ENCODE measurements around the gene ERAP2. TPM values are rescaled to one million over a fixed set of nuclear protein-coding genes. Genes with fewer than 3 reads are reported as not detected.

Gene ERAP2
- total RNA-seq, 1 donor from 2014 or later: not detected

- Mint-ChIP-seq H3K9me3 (ENCODE audit: unreplicated experiment) (no peaks in the 10 kb centered on the region), H3K36me3 (ENCODE audit: unreplicated experiment) (no peaks in the 10 kb centered on the region), H3K4me3 (ENCODE audit: unreplicated experiment) (no peak overlapping the region), H3K4me1 (ENCODE audit: low read depth, unreplicated experiment) (peaks cover 2% of the 10 kb centered on the region), H3K27me3 (ENCODE audit: unreplicated experiment) (peaks cover 3% of the 10 kb centered on the region), H3K27ac (ENCODE audit: unreplicated experiment) (no peak overlapping the region)
- DNase-seq: no peak
- no peak for TF ChIP-seq CTCF (IDR thresholded peaks at IDR 0.05; ENCODE audit: partially characterized antibody, unreplicated experiment)
Measured at GRCh38 chr5:96920744-96921355, 44.5 kb downstream of the ERAP2 start.

GRCh38 chr5:96922499-96923244 is 46.4 kb downstream of the ERAP2 start:
- Mint-ChIP-seq H3K27ac (ENCODE audit: unreplicated experiment) (no peak overlapping the region), H3K4me3 (ENCODE audit: unreplicated experiment) (no peak overlapping the region), H3K36me3 (ENCODE audit: unreplicated experiment) (no peaks in the 10 kb centered on the region), H3K27me3 (ENCODE audit: unreplicated experiment) (peaks cover 3% of the 10 kb centered on the region), H3K9me3 (ENCODE audit: unreplicated experiment) (no peaks in the 10 kb centered on the region), H3K4me1 (ENCODE audit: low read depth, unreplicated experiment) (peaks cover 2% of the 10 kb centered on the region)
- no peak for TF ChIP-seq CTCF (IDR thresholded peaks at IDR 0.05; ENCODE audit: partially characterized antibody, unreplicated experiment)
- no peak for DNase-seq

- no peaks in the 10 kb centered on the region for H3K36me3 Mint-ChIP-seq (ENCODE audit: unreplicated experiment)
- peaks cover 2% of the 10 kb centered on the region for H3K4me1 Mint-ChIP-seq (ENCODE audit: low read depth, unreplicated experiment)
- no peak for TF ChIP-seq CTCF (IDR thresholded peaks at IDR 0.05; ENCODE audit: partially characterized antibody, unreplicated experiment)
- no peak overlapping the region for H3K27ac Mint-ChIP-seq (ENCODE audit: unreplicated experiment)
- no peak for DNase-seq
- H3K4me3 Mint-ChIP-seq (ENCODE audit: unreplicated experiment): no peak overlapping the region
- H3K9me3 Mint-ChIP-seq (ENCODE audit: unreplicated experiment): no peaks in the 10 kb centered on the region
- peaks cover 3% of the 10 kb centered on the region for H3K27me3 Mint-ChIP-seq (ENCODE audit: unreplicated experiment)
Measured at GRCh38 chr5:96924016-96924443, 47.7 kb downstream of the ERAP2 start.

- Mint-ChIP-seq H3K27me3 (ENCODE audit: unreplicated experiment) (peaks cover 3% of the 10 kb centered on the region), H3K4me1 (ENCODE audit: low read depth, unreplicated experiment) (peaks cover under 1% of the 10 kb centered on the region), H3K9me3 (ENCODE audit: unreplicated experiment) (no peaks in the 10 kb centered on the region), H3K36me3 (ENCODE audit: unreplicated experiment) (no peaks in the 10 kb centered on the region), H3K27ac (ENCODE audit: unreplicated experiment) (no peak overlapping the region), H3K4me3 (ENCODE audit: unreplicated experiment) (no peak overlapping the region)
- no peak for DNase-seq
- TF ChIP-seq CTCF (IDR thresholded peaks at IDR 0.05; ENCODE audit: partially characterized antibody, unreplicated experiment): no peak
Measured at GRCh38 chr5:96926276-96926675, 50.0 kb downstream of the ERAP2 start.

GRCh38 chr5:96927008-96927407 is 50.7 kb downstream of the ERAP2 start:
- no peak for TF ChIP-seq CTCF (IDR thresholded peaks at IDR 0.05; ENCODE audit: partially characterized antibody, unreplicated experiment)
- H3K4me3 Mint-ChIP-seq (ENCODE audit: unreplicated experiment): no peak overlapping the region
- H3K4me1 Mint-ChIP-seq (ENCODE audit: low read depth, unreplicated experiment): peaks cover 8% of the 10 kb centered on the region
- H3K36me3 Mint-ChIP-seq (ENCODE audit: unreplicated experiment): no peaks in the 10 kb centered on the region
- DNase-seq: no peak
- peaks cover 3% of the 10 kb centered on the region for H3K27me3 Mint-ChIP-seq (ENCODE audit: unreplicated experiment)
- no peaks in the 10 kb centered on the region for H3K9me3 Mint-ChIP-seq (ENCODE audit: unreplicated experiment)
- no peak overlapping the region for H3K27ac Mint-ChIP-seq (ENCODE audit: unreplicated experiment)

All from glutamatergic neuron (in vitro differentiated cells).